Liver (tissue), 3 donors: Measurements from ENCODE around the gene AGBL5.

Experiments
- ATF3 ChIP-seq: IDR thresholded peaks from 2 replicates; pipeline ENCODE4 v1.6.1; 2016; ENCODE audit warnings: antibody characterized with exemption
- CTCF ChIP-seq: fragments of 150-350 bp; IDR thresholded peaks from 2 replicates; pipeline ENCODE4 v1.5.1; 2017; ENCODE audit warnings: improper control_type of control experiment, low read depth, low read length; ENCODE audit not compliant: missing input control
- FOXA1 ChIP-seq: IDR thresholded peaks from 2 replicates; pipeline ENCODE4 v1.6.1; 2016; ENCODE audit warnings: antibody characterized with exemption
- HNF4A ChIP-seq, 2 donors: conservative IDR thresholded peaks; 2 replicates each; pipeline ENCODE4 v1.6.1; 2016; ENCODE audit warnings: antibody characterized with exemption in 2 of 2, mild to moderate bottlenecking in 2 of 2
- donor health status: healthy.
- donor health status: healthy.

GRCh38 chr2:27086724-27087593 lies 35.5 kb downstream of the AGBL5 start, which contains the start of gene KHK:
- no peak for TF ChIP-seq FOXA1
- no peak for TF ChIP-seq CTCF
- TF ChIP-seq HNF4A (conservative IDR thresholded peaks at IDR 0.05) = peak in 1 of 2 donors; percentile 11
- no peak for TF ChIP-seq ATF3
